Body of pancreas (tissue), 4 donors: ENCODE data around the gene QRICH1. TPM values are rescaled to one million over a fixed set of nuclear protein-coding genes. Genes with fewer than 3 reads are reported as not detected.

Experiments
- ATAC-seq: fragments of 150-250 bp; one replicate; pipeline ENCODE4 v1.9.1; 2016
- DNase-seq, 4 donors: peaks; one replicate each; pipeline ENCODE4 v3.0.0-alpha.2; 2019
- H3K27ac ChIP-seq, 4 donors: fragments of 200-600 bp; sonication (generic); 1 replicate in 3 of 4; 2 replicates in 1 of 4; pipeline versions ENCODE4 v1.5.1 to v1.6.1; 2016 to 2019; ENCODE audit warnings: mild to moderate bottlenecking in 1 of 4, mixed read lengths in 1 of 4, moderate library complexity in 1 of 4
- H3K27me3 ChIP-seq, 2 donors: fragments of 200-600 bp; sonication (generic); one replicate each; pipeline ENCODE4 v1.6.0; 2016; ENCODE audit warnings: mild to moderate bottlenecking in 1 of 2
- H3K36me3 ChIP-seq, 2 donors: fragments of 200-600 bp; sonication (generic); replicated peaks in 1 of 2; 2 replicates each; pipeline ENCODE4 v1.5.1; 2016; ENCODE audit warnings: low read depth in 2 of 2; ENCODE audit not compliant: insufficient read depth in 1 of 2
- H3K4me1 ChIP-seq: fragments of 200-600 bp; sonication (generic); one replicate; pipeline ENCODE4 v1.6.0; 2016
- H3K4me3 ChIP-seq, 2 donors: fragments of 200-600 bp; sonication (generic); 1 replicate in 1 of 2; 2 replicates in 1 of 2; pipeline ENCODE4 v1.5.1; 2016 to 2019
- H3K9me3 ChIP-seq, 3 donors: fragments of 200-600 bp; sonication (generic); 1 replicate in 2 of 3; 2 replicates in 1 of 3; pipeline ENCODE4 v1.5.1; 2016
- CTCF ChIP-seq, 7 experiments: fragments of 450-650 bp in 4 of 7; fragments of 200-600 bp in 3 of 7; sonication (generic) in 3 of 7; IDR thresholded peaks; one replicate each; pipeline ENCODE4 v1.5.1; 2016 to 2019; ENCODE audit warnings: antibody characterized with exemption in 7 of 7
- POLR2A ChIP-seq, 3 donors: fragments of 450-650 bp; IDR thresholded peaks; one replicate each; pipeline ENCODE4 v1.6.1; 2016; ENCODE audit warnings: antibody characterized with exemption in 3 of 3, mild to moderate bottlenecking in 2 of 3
- WGBS, 2 donors: methylation state at CpG; one replicate each; pipeline ENCODE4 v1.1.5; 2017; 5-methylcytosine and 5-hydroxymethylcytosine counted together
- intact Hi-C: fragments of 100-400 bp; cut with DNase I; formaldehyde crosslinking; loops from one replicate; pipeline ENCODE4 v1.15.1; 2023
- total RNA-seq, 2 donors: library from RNA; depleted of rRNA; stranded (reverse); fragments of >200 nt; gene quantifications; one replicate each; pipeline ENCODE4 v1.1.0, GENCODE V29; 2016

The QRICH1 gene
- total RNA-seq, 2 donors from 2014 or later, result 63.6 to 67.9 TPM

GRCh38 chr3:48990636-48991469 is 103.0 kb downstream of the QRICH1 start:
- no peaks in the 10 kb centered on the region for H3K9me3 ChIP-seq
- no peaks in the 10 kb centered on the region for H3K27me3 ChIP-seq
- ATAC-seq (peak; percentile 36), DNase-seq (peak in 2 of 4 donors; percentile 28 to 48)
- H3K27ac ChIP-seq, result peak overlapping the region; percentile 80 to 85 (median 82)
- 0 to 2% methylated on average over 4 to 33 of the region's 40 CpGs for WGBS, 2 donors
- H3K4me1 ChIP-seq, result peaks cover 32% of the 10 kb centered on the region
- TF ChIP-seq POLR2A (IDR thresholded peaks at IDR 0.05) (peak in 1 of 3 donors; percentile 17), CTCF (IDR thresholded peaks at IDR 0.05) (no peak)
- no peaks in the 10 kb centered on the region for H3K36me3 ChIP-seq
- H3K4me3 ChIP-seq, result peak overlapping the region; percentile 85 to 98
- intact Hi-C loops, result no loop called here

- H3K36me3 ChIP-seq, result no peaks in the 10 kb centered on the region
- no peaks in the 10 kb centered on the region for H3K27me3 ChIP-seq
- peak within 1 kb of the TSS; percentile 85 to 98 for H3K4me3 ChIP-seq
- WGBS, 2 donors, result 0% methylated on average over 62 of the region's 91 CpGs; no CpG with 5 or more reads in 1 of the 2 donors
- DNase-seq, result peak; percentile 68 to 82 (median 79)
- H3K9me3 ChIP-seq, result no peaks in the 10 kb centered on the region
- peak in 2 of 3 donors; percentile 66 to 73 for TF ChIP-seq POLR2A (IDR thresholded peaks at IDR 0.05)
- TF ChIP-seq CTCF (IDR thresholded peaks at IDR 0.05), result peak in 3 of 7 experiments; percentile 23 to 37 (median 23)
- ATAC-seq, result peak; percentile 86
- peaks cover 32% of the 10 kb centered on the region for H3K4me1 ChIP-seq
- intact Hi-C loops, result no loop called here
- peak within 1 kb of the TSS; percentile 80 to 85 (median 82) for H3K27ac ChIP-seq
Measured at GRCh38 chr3:48989796-48990635, 103.9 kb downstream of the QRICH1 start, which contains the start of gene P4HTM. P4HTM (plus strand) TSS chr3:48990241; CDS start chr3:48990257, 16 bp downstream.

GRCh38 chr3:48989126-48989795 is 104.6 kb downstream of the QRICH1 start:
- no peak for TF ChIP-seq CTCF (IDR thresholded peaks at IDR 0.05)
- Histone ChIP-seq H3K36me3 (no peaks in the 10 kb centered on the region), H3K4me1 (peaks cover 32% of the 10 kb centered on the region), H3K9me3 (no peaks in the 10 kb centered on the region), H3K4me3 (peak overlapping the region; percentile 6), H3K27me3 (no peaks in the 10 kb centered on the region), H3K27ac (peak overlapping the region; percentile 80 to 85 (median 82))
- intact Hi-C loops, result no loop called here
- 6 to 26% methylated on average over 4 to 21 of the region's 21 CpGs for WGBS, 2 donors
- no peak for ATAC-seq
- DNase-seq, result no peak

- intact Hi-C loops, result no loop called here
- 83 to 91% methylated on average over 7 of the region's 7 CpGs for WGBS, 2 donors
- peaks cover 5 to 14% of the 10 kb centered on the region in 2 donors for H3K36me3 ChIP-seq
- no peak overlapping the region for H3K27ac ChIP-seq
- DNase-seq, result no peak
- no peak for ATAC-seq
- TF ChIP-seq CTCF (IDR thresholded peaks at IDR 0.05), result no peak
- TF ChIP-seq POLR2A (IDR thresholded peaks at IDR 0.05), result no peak
- peaks cover 18% of the 10 kb centered on the region for H3K4me1 ChIP-seq
- no peak overlapping the region for H3K4me3 ChIP-seq
- H3K9me3 ChIP-seq, result no peaks in the 10 kb centered on the region
- H3K27me3 ChIP-seq, result no peaks in the 10 kb centered on the region
Measured at GRCh38 chr3:48985831-48986376, 108.0 kb downstream of the QRICH1 start.
